GM12878 (cell line): ENCODE data around the gene MSRB1. TPM values are rescaled to one million over a fixed set of nuclear protein-coding genes. Genes with fewer than 3 reads are reported as not detected.

Experiments used
- FOS ChIP-seq: IDR thresholded peaks from 3 replicates; pipeline ENCODE4 v1.6.1; 2011; ENCODE audit warnings: borderline replicate concordance; ENCODE audit not compliant: insufficient read length; ENCODE audit errors: extremely low read depth
- KDM1A ChIP-seq: fragments of 200-600 bp; sonication (generic); IDR thresholded peaks from 2 replicates; pipeline ENCODE4 v1.6.1; 2016; ENCODE audit warnings: borderline replicate concordance
- PAX8 ChIP-seq: fragments of 450-650 bp; IDR thresholded peaks from 2 replicates; pipeline ENCODE4 v1.6.1; 2017; ENCODE audit warnings: mild to moderate bottlenecking, moderate library complexity
- PKNOX1 ChIP-seq: fragments of 450-650 bp; IDR thresholded peaks from 2 replicates; pipeline ENCODE4 v1.6.1; 2016; ENCODE audit warnings: mild to moderate bottlenecking
- POLR2AphosphoS5 ChIP-seq: IDR thresholded peaks from 2 replicates; pipeline ENCODE4 v1.6.1; 2011; ENCODE audit warnings: mild to moderate bottlenecking, low read length, inconsistent platforms
- RAD51 ChIP-seq: fragments of 450-650 bp; IDR thresholded peaks from 2 replicates; pipeline ENCODE4 v1.6.1; 2016; ENCODE audit warnings: moderate library complexity, mild to moderate bottlenecking, inconsistent platforms
- SMARCA5 ChIP-seq: fragments of 450-650 bp; IDR thresholded peaks from 2 replicates; pipeline ENCODE4 v1.6.1; 2017; ENCODE audit warnings: mild to moderate bottlenecking
- ZBTB4 ChIP-seq: fragments of 450-650 bp; formaldehyde crosslinking; IDR thresholded peaks from 2 replicates; pipeline ENCODE4 v1.4.0; 2022; ENCODE audit warnings: mild to moderate bottlenecking, moderate library complexity
- ZNF274 ChIP-seq: IDR thresholded peaks from one replicate; pipeline ENCODE4 v1.8.0; 2011; ENCODE audit not compliant: insufficient read length, insufficient read depth
- polyA plus RNA-seq, 11 experiments: library from polyadenylated mRNA; depleted of rRNA in 4 of 11; unstranded in 6 of 11; stranded (reverse) in 5 of 11; fragments of >200 nt; fragmentation: Nextera tagmentation in 4 of 11; fragmentation: Illumina TruSeq in 1 of 11; extraction: Ambion mirVana in 4 of 11; extraction: Trizol in 1 of 11; gene quantifications; 1 replicate in 1 of 11; 2 replicates in 10 of 11; pipeline versions ENCODE4 v1.2.1 to v1.2.3, GENCODE V29; 2011 to 2016; ENCODE audit warnings: inconsistent platforms in 2 of 11, missing spikeins in 2 of 11, low read depth in 1 of 11
- total RNA-seq, 4 experiments: library from RNA; depleted of rRNA in 3 of 4; stranded (reverse); fragments of >200 nt in 3 of 4; fragmentation: Illumina TruSeq in 1 of 4; extraction: Trizol in 1 of 4; gene quantifications; 2 replicates each; pipeline versions ENCODE4 v1.2.1 to v1.2.3, GENCODE V29; 2013 to 2021
- TF ChIP-seq, protein P1 (sequence below): IDR thresholded peaks from 2 replicates; pipeline ENCODE4 v1.6.1; 2012; ENCODE audit warnings: mild to moderate bottlenecking, low read depth, low read length

MSRB1 gene
- total and polyA plus RNA-seq, 10 of the 15 experiments (the other 5 are each of a cell fraction or from before 2014, with no cell fraction given): 5.1 to 48.6 (median 25.7) TPM

- TF ChIP-seq, protein P1, sequence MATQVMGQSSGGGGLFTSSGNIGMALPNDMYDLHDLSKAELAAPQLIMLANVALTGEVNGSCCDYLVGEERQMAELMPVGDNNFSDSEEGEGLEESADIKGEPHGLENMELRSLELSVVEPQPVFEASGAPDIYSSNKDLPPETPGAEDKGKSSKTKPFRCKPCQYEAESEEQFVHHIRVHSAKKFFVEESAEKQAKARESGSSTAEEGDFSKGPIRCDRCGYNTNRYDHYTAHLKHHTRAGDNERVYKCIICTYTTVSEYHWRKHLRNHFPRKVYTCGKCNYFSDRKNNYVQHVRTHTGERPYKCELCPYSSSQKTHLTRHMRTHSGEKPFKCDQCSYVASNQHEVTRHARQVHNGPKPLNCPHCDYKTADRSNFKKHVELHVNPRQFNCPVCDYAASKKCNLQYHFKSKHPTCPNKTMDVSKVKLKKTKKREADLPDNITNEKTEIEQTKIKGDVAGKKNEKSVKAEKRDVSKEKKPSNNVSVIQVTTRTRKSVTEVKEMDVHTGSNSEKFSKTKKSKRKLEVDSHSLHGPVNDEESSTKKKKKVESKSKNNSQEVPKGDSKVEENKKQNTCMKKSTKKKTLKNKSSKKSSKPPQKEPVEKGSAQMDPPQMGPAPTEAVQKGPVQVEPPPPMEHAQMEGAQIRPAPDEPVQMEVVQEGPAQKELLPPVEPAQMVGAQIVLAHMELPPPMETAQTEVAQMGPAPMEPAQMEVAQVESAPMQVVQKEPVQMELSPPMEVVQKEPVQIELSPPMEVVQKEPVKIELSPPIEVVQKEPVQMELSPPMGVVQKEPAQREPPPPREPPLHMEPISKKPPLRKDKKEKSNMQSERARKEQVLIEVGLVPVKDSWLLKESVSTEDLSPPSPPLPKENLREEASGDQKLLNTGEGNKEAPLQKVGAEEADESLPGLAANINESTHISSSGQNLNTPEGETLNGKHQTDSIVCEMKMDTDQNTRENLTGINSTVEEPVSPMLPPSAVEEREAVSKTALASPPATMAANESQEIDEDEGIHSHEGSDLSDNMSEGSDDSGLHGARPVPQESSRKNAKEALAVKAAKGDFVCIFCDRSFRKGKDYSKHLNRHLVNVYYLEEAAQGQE: no peak
- TF ChIP-seq PAX8 (no peak), ZNF274 (no peak), SMARCA5 (peak; percentile 86; the same call in 1 of the 2 replicates), FOS (no peak), ZBTB4 (CRISPR knock-in tag) (no peak), PKNOX1 (peak; percentile 33), POLR2AphosphoS5 (peak; percentile 43; the same call in 1 of the 2 replicates), KDM1A (no peak), RAD51 (no peak)
Measured at GRCh38 chr16:1991588-1991947, 48.6 kb upstream of the MSRB1 start (continued).
